Testis (tissue), 2 donors: ENCODE data around the gene CCDC158.

Experiments
- POLR2A ChIP-seq: fragments of 450-650 bp; IDR thresholded peaks from one replicate; pipeline ENCODE4 v1.6.1; 2017; ENCODE audit warnings: antibody characterized with exemption, mild to moderate bottlenecking, moderate library complexity
- TF ChIP-seq, protein P1 (sequence below), 3 experiments: fragments of 450-650 bp in 2 of 3; fragments of 200-600 bp in 1 of 3; sonication (generic) in 1 of 3; IDR thresholded peaks; one replicate each; pipeline ENCODE4 v1.5.1; 2016 to 2019; ENCODE audit warnings: antibody characterized with exemption in 3 of 3, mild to moderate bottlenecking in 2 of 3, moderate library complexity in 1 of 3

GRCh38 chr4:76383001-76383400, 37.9 kb downstream of the CCDC158 start:
- TF ChIP-seq POLR2A = no peak
- TF ChIP-seq, protein P1, sequence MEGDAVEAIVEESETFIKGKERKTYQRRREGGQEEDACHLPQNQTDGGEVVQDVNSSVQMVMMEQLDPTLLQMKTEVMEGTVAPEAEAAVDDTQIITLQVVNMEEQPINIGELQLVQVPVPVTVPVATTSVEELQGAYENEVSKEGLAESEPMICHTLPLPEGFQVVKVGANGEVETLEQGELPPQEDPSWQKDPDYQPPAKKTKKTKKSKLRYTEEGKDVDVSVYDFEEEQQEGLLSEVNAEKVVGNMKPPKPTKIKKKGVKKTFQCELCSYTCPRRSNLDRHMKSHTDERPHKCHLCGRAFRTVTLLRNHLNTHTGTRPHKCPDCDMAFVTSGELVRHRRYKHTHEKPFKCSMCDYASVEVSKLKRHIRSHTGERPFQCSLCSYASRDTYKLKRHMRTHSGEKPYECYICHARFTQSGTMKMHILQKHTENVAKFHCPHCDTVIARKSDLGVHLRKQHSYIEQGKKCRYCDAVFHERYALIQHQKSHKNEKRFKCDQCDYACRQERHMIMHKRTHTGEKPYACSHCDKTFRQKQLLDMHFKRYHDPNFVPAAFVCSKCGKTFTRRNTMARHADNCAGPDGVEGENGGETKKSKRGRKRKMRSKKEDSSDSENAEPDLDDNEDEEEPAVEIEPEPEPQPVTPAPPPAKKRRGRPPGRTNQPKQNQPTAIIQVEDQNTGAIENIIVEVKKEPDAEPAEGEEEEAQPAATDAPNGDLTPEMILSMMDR (IDR thresholded peaks at IDR 0.05) = no peak
